C4-2B (cell line): ENCODE data around the gene CBLN3.

ENCODE experiments used
- CTCF ChIP-seq: fragments of 450-650 bp; conservative IDR thresholded peaks from 2 replicates; pipeline ENCODE4 v1.5.1; 2017; ENCODE audit warnings: mild to moderate bottlenecking
- ZFX ChIP-seq: fragments of 450-650 bp; IDR thresholded peaks from 2 replicates; pipeline ENCODE4 v1.6.1; 2017

- no peak for TF ChIP-seq CTCF
- no peak for TF ChIP-seq ZFX
Observed at GRCh38 chr14:24456980-24457379, 27.5 kb upstream of the CBLN3 start.
